Mucosa of rectum (tissue), 2 donors: Measurements from ENCODE around the gene COA7.

Experiments used
- H3K27ac ChIP-seq, 2 donors: one replicate each; pipeline ENCODE4 v1.7.0; 2013; ENCODE audit warnings: inconsistent platforms in 2 of 2, low read depth in 2 of 2, low read length in 2 of 2
- H3K27me3 ChIP-seq, 2 donors: one replicate each; pipeline ENCODE4 v1.7.0; 2013; ENCODE audit warnings: low read length in 2 of 2; ENCODE audit not compliant: control insufficient read depth in 2 of 2, insufficient read depth in 2 of 2
- H3K36me3 ChIP-seq, 2 donors: one replicate each; pipeline ENCODE4 v1.7.0; 2013; ENCODE audit warnings: low read length in 2 of 2; ENCODE audit not compliant: control insufficient read depth in 2 of 2, insufficient read depth in 2 of 2
- H3K4me1 ChIP-seq, 2 donors: one replicate each; pipeline ENCODE4 v1.7.0; 2013; ENCODE audit warnings: low read length in 2 of 2, mild to moderate bottlenecking in 1 of 2; ENCODE audit not compliant: control insufficient read depth in 2 of 2, insufficient read depth in 2 of 2
- H3K4me3 ChIP-seq, 2 donors: one replicate each; pipeline ENCODE4 v1.7.0; 2013; ENCODE audit warnings: low read length in 2 of 2
- H3K9ac ChIP-seq, 2 donors: one replicate each; pipeline ENCODE4 v1.7.0; 2013; ENCODE audit warnings: low read length in 2 of 2, low read depth in 1 of 2, mild to moderate bottlenecking in 1 of 2
- H3K9me3 ChIP-seq, 2 donors: one replicate each; pipeline ENCODE4 v1.7.0; 2013; ENCODE audit warnings: low read length in 2 of 2; ENCODE audit not compliant: control insufficient read depth in 2 of 2
- donor health status: healthy.
- donor health status: Normal muscosa, but diverticular disease.

The COA7 gene

GRCh38 chr1:52636721-52637695 lies 61.1 kb downstream of the COA7 start:
- Histone ChIP-seq H3K9me3 (no peaks in the 10 kb centered on the region), H3K27ac (peak overlapping the region; percentile 62 to 85), H3K36me3 (no peaks in the 10 kb centered on the region), H3K9ac (peak overlapping the region in 1 of 2 donors; percentile 63), H3K4me1 (peaks cover 3 to 14% of the 10 kb centered on the region in 2 donors), H3K4me3 (peak overlapping the region in 1 of 2 donors; percentile 45), H3K27me3 (peaks cover 13 to 22% of the 10 kb centered on the region in 2 donors)

- Histone ChIP-seq H3K27me3 (peaks cover 22 to 28% of the 10 kb centered on the region in 2 donors), H3K9me3 (no peaks in the 10 kb centered on the region), H3K4me1 (peaks cover 3 to 14% of the 10 kb centered on the region in 2 donors), H3K4me3 (no peak overlapping the region), H3K9ac (no peak overlapping the region), H3K27ac (peak overlapping the region in 1 of 2 donors; percentile 32), H3K36me3 (no peaks in the 10 kb centered on the region)
Measured at GRCh38 chr1:52635321-52636089, 62.6 kb downstream of the COA7 start.
